Retina (tissue), 1 donor: ENCODE results near the gene ATG3.
"Not testable (repeated sequence)": the region's sequence is repeated elsewhere in the genome, so short reads cannot be mapped to it uniquely, and the experiment has no call there.

Experiments used
- DNase-seq: peaks from one replicate; pipeline ENCODE4 v3.0.0-alpha.2; 2016

The ATG3 gene

GRCh38 chr3:112497897-112498548 is 63.7 kb downstream of the ATG3 start:
- DNase-seq, result no peak

- no peak for DNase-seq
Measured at GRCh38 chr3:112496366-112497067, 65.2 kb downstream of the ATG3 start.

- not testable (repeated sequence) for DNase-seq
Measured at GRCh38 chr3:112494448-112494767, 67.4 kb downstream of the ATG3 start.

- no peak for DNase-seq
Measured at GRCh38 chr3:112492124-112492523, 69.6 kb downstream of the ATG3 start.

GRCh38 chr3:112491373-112491772 is 70.4 kb downstream of the ATG3 start:
- no peak for DNase-seq

GRCh38 chr3:112489674-112490479 is 71.9 kb downstream of the ATG3 start:
- no peak for DNase-seq

GRCh38 chr3:112486811-112487505 is 74.8 kb downstream of the ATG3 start:
- DNase-seq, result no peak

- no peak for DNase-seq
Measured at GRCh38 chr3:112484352-112484751, 77.4 kb downstream of the ATG3 start.

- DNase-seq, result no peak
Measured at GRCh38 chr3:112482675-112483074, 79.1 kb downstream of the ATG3 start.
